ENCODE data around the gene HRH1.

GRCh38 chr3:11145888-11146287, 8.4 kb upstream of the HRH1 start:
- TF ChIP-seq CTCF (IDR thresholded peaks at IDR 0.05) (no peak), POLR2AphosphoS5 (IDR thresholded peaks at IDR 0.05) (no peak)
